DND-41 (cell line): Measurements from ENCODE around the gene ENTPD8.

Experiments
- ATAC-seq: fragments of 200-7000 bp; cut with Tn5 transposase; 3 replicates; pipeline ENCODE4 v1.9.1; 2021; ENCODE audit warnings: low read depth; ENCODE audit not compliant: insufficient read depth
- DNase-seq: peaks from one replicate; pipeline ENCODE4 v3.0.0-alpha.2; 2020
- H2AFZ ChIP-seq: 2 replicates; pipeline ENCODE4 v1.6.0; 2012; ENCODE audit warnings: low read depth, low read length
- H3K27ac ChIP-seq: 2 replicates; pipeline ENCODE4 v1.5.1; 2012; ENCODE audit warnings: low read length, inconsistent platforms
- H3K27me3 ChIP-seq: fragments of 200-600 bp; sonication (generic); 2 replicates; pipeline ENCODE4 v1.6.0; 2012; ENCODE audit warnings: low read length, mild to moderate bottlenecking, inconsistent platforms; ENCODE audit not compliant: insufficient read depth, poor library complexity
- H3K36me3 ChIP-seq: 2 replicates; pipeline ENCODE4 v1.5.1; 2012; ENCODE audit warnings: low read length, inconsistent platforms; ENCODE audit not compliant: insufficient read depth
- H3K4me1 ChIP-seq: 2 replicates; pipeline ENCODE4 v1.5.1; 2012; ENCODE audit warnings: mild to moderate bottlenecking, low read length; ENCODE audit not compliant: insufficient read depth
- H3K4me2 ChIP-seq: 2 replicates; pipeline ENCODE4 v1.6.0; 2012; ENCODE audit warnings: mild to moderate bottlenecking, moderate library complexity, low read length, inconsistent platforms; ENCODE audit not compliant: insufficient read depth
- H3K4me3 ChIP-seq, 2 experiments: fragments of 200-600 bp in 1 of 2; shearing (Covaris generic) in 1 of 2; 2 replicates each; pipeline ENCODE4 v1.5.1; 2012 to 2016; ENCODE audit warnings: inconsistent platforms in 2 of 2, low read length in 2 of 2, mild to moderate bottlenecking in 2 of 2, low read depth in 1 of 2, moderate library complexity in 1 of 2
- H3K79me2 ChIP-seq: 2 replicates; pipeline ENCODE4 v1.6.0; 2012; ENCODE audit warnings: low read length, inconsistent platforms; ENCODE audit not compliant: insufficient read depth
- H3K9ac ChIP-seq: 2 replicates; pipeline ENCODE4 v1.6.0; 2012; ENCODE audit warnings: low read depth, mild to moderate bottlenecking, inconsistent platforms, low read length, moderate library complexity
- H3K9me3 ChIP-seq: 2 replicates; pipeline ENCODE4 v1.5.1; 2012; ENCODE audit warnings: low read length, moderate library complexity, mild to moderate bottlenecking, inconsistent platforms; ENCODE audit not compliant: insufficient read depth, severe bottlenecking
- H4K20me1 ChIP-seq: 2 replicates; pipeline ENCODE4 v1.6.0; 2012; ENCODE audit warnings: low read length; ENCODE audit not compliant: insufficient read depth
- CTCF ChIP-seq: IDR thresholded peaks from 2 replicates; pipeline ENCODE4 v1.5.1; 2012; ENCODE audit warnings: borderline replicate concordance, low read length, moderate library complexity, mild to moderate bottlenecking; ENCODE audit not compliant: poor library complexity, severe bottlenecking; ENCODE audit errors: extremely low read depth
- EZH2 ChIP-seq: IDR thresholded peaks from 3 replicates; pipeline ENCODE4 v1.6.1; 2012; ENCODE audit warnings: borderline replicate concordance, low read depth, mild to moderate bottlenecking, moderate library complexity, low read length, inconsistent platforms; ENCODE audit not compliant: severe bottlenecking

Gene ENTPD8

DNA sequence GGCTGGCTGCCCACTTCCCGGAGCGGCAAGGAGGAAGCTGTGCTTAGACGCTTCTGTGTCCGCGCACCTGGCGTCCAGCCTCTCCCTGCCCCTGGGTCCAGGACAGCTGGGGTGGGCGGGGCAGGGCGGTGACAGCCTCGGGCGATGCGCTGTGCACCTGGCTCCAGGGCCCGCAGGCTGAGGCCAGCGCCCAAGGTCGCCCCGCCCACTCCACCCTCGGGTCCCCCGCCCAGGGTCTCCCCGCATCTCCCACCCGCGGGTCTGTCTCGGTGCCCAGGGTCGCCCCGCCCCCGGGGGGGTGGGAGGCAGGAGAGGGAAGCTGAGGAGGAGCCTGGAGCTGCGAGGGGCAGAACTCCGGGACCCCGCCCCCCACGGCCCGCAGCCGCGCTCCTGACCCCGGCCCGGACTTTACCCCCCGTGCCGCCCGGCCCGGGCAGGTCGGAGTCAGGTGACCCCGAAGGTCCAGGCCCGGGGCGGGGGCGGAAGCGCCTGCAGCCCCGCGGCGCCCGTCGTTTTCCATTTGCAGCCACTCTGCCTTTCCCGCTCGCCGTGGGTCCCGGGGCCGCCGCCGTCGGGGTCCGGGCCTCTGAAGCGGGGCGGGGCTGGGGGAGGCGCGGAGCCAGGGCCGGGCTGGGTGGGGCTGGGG, at the start of gene ENTPD8:
Gene ENTPD8 (minus strand): TSS at position 69 of the 646 bp plus-strand sequence. CDS start 3,072 bp downstream, outside the sequence.
- H4K20me1 ChIP-seq: peaks cover 10% of the 10 kb centered on the region; the same call in 1 of the 2 replicates
- no peaks in the 10 kb centered on the region for H3K9me3 ChIP-seq
- no peaks in the 10 kb centered on the region for H3K79me2 ChIP-seq
- no peak for DNase-seq
- no peak within 1 kb of the TSS for H3K4me3 ChIP-seq
- no peaks in the 10 kb centered on the region for H3K36me3 ChIP-seq
- no peak within 1 kb of the TSS for H3K9ac ChIP-seq
- no peak for ATAC-seq
- H2AFZ ChIP-seq: no peak within 1 kb of the TSS
- no peak within 1 kb of the TSS for H3K4me2 ChIP-seq
- no peaks in the 10 kb centered on the region for H3K4me1 ChIP-seq
- TF ChIP-seq CTCF (no peak), EZH2 (no peak)
- no peak within 1 kb of the TSS for H3K27ac ChIP-seq
- no peaks in the 10 kb centered on the region for H3K27me3 ChIP-seq

- H3K4me2 ChIP-seq: 0 out of 2 replicates have a peak overlapping the region, but pooled peaks have one; percentile 12
- H3K9me3 ChIP-seq: no peaks in the 10 kb centered on the region
- H3K4me1 ChIP-seq: no peaks in the 10 kb centered on the region
- H3K36me3 ChIP-seq: no peaks in the 10 kb centered on the region
- H3K27ac ChIP-seq: no peak overlapping the region
- H3K79me2 ChIP-seq: no peaks in the 10 kb centered on the region
- no peak overlapping the region for H3K4me3 ChIP-seq
- TF ChIP-seq CTCF (no peak), EZH2 (no peak)
- H3K9ac ChIP-seq: no peak overlapping the region
- H4K20me1 ChIP-seq: 0 out of 2 replicates have a peak, but pooled peaks cover 10% of the 10 kb centered on the region
- ATAC-seq: peak; percentile 60
- DNase-seq: peak; percentile 31
- no peak overlapping the region for H2AFZ ChIP-seq
- H3K27me3 ChIP-seq: no peaks in the 10 kb centered on the region
These were observed 49.5 kb upstream of the ENTPD8 start for GRCh38 chr9:137490532-137491186.

- Histone ChIP-seq H3K79me2 (no peaks in the 10 kb centered on the region), H4K20me1 (0 out of 2 replicates have a peak, but pooled peaks cover 10% of the 10 kb centered on the region), H3K27ac (no peak overlapping the region), H3K4me1 (no peaks in the 10 kb centered on the region), H3K36me3 (no peaks in the 10 kb centered on the region), H3K9me3 (no peaks in the 10 kb centered on the region), H3K4me3 (no peak overlapping the region), H3K9ac (no peak overlapping the region), H3K27me3 (no peaks in the 10 kb centered on the region), H2AFZ (no peak overlapping the region), H3K4me2 (no peak overlapping the region)
- TF ChIP-seq EZH2 (no peak), CTCF (no peak)
- ATAC-seq (no peak), DNase-seq (no peak)
These were observed 47.7 kb upstream of the ENTPD8 start for GRCh38 chr9:137488906-137489305.
